KMS-11 (cell line): ENCODE data around the gene RPS6KA2.

Experiments used
- H2AFZ ChIP-seq: fragments of 200-600 bp; sonication (generic); 2 replicates; pipeline ENCODE4 v1.6.1; 2016; ENCODE audit warnings: antibody characterized with exemption, mixed run types, low read depth
- H3K27ac ChIP-seq: fragments of 200-600 bp; sonication (generic); 2 replicates; pipeline ENCODE4 v1.6.1; 2016; ENCODE audit warnings: mild to moderate bottlenecking, mixed run types
- H3K27me3 ChIP-seq: fragments of 200-600 bp; sonication (generic); 2 replicates; pipeline ENCODE4 v1.6.1; 2017; ENCODE audit warnings: mild to moderate bottlenecking, low read depth, mixed run types, moderate library complexity; ENCODE audit not compliant: insufficient read depth
- H3K36me3 ChIP-seq: fragments of 200-600 bp; sonication (generic); 2 replicates; pipeline ENCODE4 v1.6.1; 2017; ENCODE audit warnings: mild to moderate bottlenecking, mixed run types; ENCODE audit not compliant: insufficient read depth
- H3K4me1 ChIP-seq: fragments of 200-600 bp; sonication (generic); 2 replicates; pipeline ENCODE4 v1.6.1; 2016; ENCODE audit warnings: mild to moderate bottlenecking, low read depth, mixed run types; ENCODE audit not compliant: poor library complexity, severe bottlenecking
- H3K4me2 ChIP-seq: fragments of 200-600 bp; sonication (generic); 2 replicates; pipeline ENCODE4 v1.7.0; 2016; ENCODE audit warnings: mild to moderate bottlenecking, mixed run types
- H3K4me3 ChIP-seq: fragments of 200-600 bp; sonication (generic); IDR thresholded peaks from 2 replicates; pipeline ENCODE4 v1.6.1; 2017; ENCODE audit warnings: low read depth, low read length, mixed read lengths; ENCODE audit not compliant: insufficient read depth
- H3K79me2 ChIP-seq: fragments of 200-600 bp; sonication (generic); 2 replicates; pipeline ENCODE4 v1.6.1; 2016; ENCODE audit warnings: low read depth, mixed run types; ENCODE audit not compliant: insufficient read depth
- H3K9ac ChIP-seq: fragments of 200-600 bp; sonication (generic); 2 replicates; pipeline ENCODE4 v1.6.1; 2016; ENCODE audit warnings: mild to moderate bottlenecking, mixed run types
- H4K20me1 ChIP-seq: fragments of 200-600 bp; sonication (generic); 2 replicates; pipeline ENCODE4 v1.6.1; 2016; ENCODE audit warnings: mild to moderate bottlenecking, mixed run types; ENCODE audit not compliant: insufficient read depth
- TF ChIP-seq, protein P1 (sequence below): fragments of 200-600 bp; sonication (generic); conservative IDR thresholded peaks from 2 replicates; pipeline ENCODE4 v1.6.1; 2017; ENCODE audit warnings: low read depth, mild to moderate bottlenecking, antibody characterized with exemption, low read length, moderate library complexity, mixed read lengths

Gene RPS6KA2

DNA sequence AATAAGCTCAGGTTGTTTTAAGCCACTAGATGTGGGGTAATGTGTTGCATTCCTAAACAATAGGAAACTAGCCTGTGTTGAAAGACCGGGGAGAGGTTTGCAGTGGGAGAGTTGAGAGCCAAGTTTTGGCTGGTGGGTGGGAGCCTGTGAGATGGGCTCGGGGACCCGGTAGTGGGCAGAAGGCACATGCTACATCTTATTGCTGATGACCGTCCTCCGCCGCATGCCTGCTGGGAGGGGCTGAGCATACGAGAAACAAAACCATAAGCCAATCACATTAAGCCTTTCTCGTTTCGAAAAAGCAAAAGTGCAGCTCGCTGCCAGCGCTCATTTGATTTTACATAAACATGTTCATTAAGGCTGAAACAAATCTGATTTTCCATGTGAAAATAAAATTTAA, 186.9 kb downstream of the RPS6KA2 start:
- Histone ChIP-seq H3K4me1 (no peaks in the 10 kb centered on the region), H3K4me2 (no peak overlapping the region), H3K79me2 (no peaks in the 10 kb centered on the region), H2AFZ (no peak overlapping the region), H4K20me1 (no peaks in the 10 kb centered on the region), H3K36me3 (no peaks in the 10 kb centered on the region), H3K4me3 (no peak overlapping the region), H3K27me3 (no peaks in the 10 kb centered on the region), H3K9ac (no peak overlapping the region), H3K27ac (no peak overlapping the region)
- TF ChIP-seq, protein P1, sequence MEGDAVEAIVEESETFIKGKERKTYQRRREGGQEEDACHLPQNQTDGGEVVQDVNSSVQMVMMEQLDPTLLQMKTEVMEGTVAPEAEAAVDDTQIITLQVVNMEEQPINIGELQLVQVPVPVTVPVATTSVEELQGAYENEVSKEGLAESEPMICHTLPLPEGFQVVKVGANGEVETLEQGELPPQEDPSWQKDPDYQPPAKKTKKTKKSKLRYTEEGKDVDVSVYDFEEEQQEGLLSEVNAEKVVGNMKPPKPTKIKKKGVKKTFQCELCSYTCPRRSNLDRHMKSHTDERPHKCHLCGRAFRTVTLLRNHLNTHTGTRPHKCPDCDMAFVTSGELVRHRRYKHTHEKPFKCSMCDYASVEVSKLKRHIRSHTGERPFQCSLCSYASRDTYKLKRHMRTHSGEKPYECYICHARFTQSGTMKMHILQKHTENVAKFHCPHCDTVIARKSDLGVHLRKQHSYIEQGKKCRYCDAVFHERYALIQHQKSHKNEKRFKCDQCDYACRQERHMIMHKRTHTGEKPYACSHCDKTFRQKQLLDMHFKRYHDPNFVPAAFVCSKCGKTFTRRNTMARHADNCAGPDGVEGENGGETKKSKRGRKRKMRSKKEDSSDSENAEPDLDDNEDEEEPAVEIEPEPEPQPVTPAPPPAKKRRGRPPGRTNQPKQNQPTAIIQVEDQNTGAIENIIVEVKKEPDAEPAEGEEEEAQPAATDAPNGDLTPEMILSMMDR: no peak

DNA sequence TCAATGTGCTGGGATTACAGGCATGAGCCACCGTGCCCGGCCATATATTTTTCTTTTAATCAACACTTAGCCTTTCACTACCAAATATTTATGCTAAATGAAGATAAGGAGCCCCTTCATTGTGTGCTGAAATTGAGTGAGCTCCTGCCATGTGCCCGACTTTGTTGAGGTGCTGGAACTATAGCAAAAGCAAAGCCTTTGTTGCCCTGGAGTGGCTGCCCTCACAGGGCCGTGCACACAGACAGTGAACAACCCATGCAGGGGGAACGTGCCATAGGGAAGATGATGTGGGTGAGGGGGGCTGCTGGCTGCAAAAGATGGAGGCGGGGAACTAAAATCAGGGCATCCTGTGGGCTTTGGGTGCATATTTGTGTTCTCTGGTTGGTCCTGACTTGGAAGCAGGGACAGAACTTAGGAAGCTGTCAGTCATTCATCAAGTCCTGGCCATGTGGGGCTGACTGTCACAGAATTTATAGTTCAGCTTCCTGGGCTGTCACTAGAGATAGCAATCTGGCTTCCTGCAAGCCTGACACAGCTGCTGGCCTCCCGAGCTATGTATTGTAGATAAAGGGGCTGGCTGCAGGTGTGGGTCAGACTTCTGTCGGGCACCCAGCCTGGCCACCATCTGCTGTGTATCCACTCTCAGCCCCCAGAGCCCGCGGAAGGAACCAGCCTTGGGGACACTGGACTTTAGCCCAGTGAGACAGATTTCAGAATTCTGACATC, 187.5 kb downstream of the RPS6KA2 start:
- TF ChIP-seq, protein P1: no peak
- H3K27ac ChIP-seq: no peak overlapping the region
- no peaks in the 10 kb centered on the region for H3K79me2 ChIP-seq
- H2AFZ ChIP-seq: no peak overlapping the region
- no peaks in the 10 kb centered on the region for H3K4me1 ChIP-seq
- no peak overlapping the region for H3K9ac ChIP-seq
- no peaks in the 10 kb centered on the region for H3K27me3 ChIP-seq
- no peaks in the 10 kb centered on the region for H4K20me1 ChIP-seq
- H3K4me3 ChIP-seq: no peak overlapping the region
- no peak overlapping the region for H3K4me2 ChIP-seq
- no peaks in the 10 kb centered on the region for H3K36me3 ChIP-seq

DNA sequence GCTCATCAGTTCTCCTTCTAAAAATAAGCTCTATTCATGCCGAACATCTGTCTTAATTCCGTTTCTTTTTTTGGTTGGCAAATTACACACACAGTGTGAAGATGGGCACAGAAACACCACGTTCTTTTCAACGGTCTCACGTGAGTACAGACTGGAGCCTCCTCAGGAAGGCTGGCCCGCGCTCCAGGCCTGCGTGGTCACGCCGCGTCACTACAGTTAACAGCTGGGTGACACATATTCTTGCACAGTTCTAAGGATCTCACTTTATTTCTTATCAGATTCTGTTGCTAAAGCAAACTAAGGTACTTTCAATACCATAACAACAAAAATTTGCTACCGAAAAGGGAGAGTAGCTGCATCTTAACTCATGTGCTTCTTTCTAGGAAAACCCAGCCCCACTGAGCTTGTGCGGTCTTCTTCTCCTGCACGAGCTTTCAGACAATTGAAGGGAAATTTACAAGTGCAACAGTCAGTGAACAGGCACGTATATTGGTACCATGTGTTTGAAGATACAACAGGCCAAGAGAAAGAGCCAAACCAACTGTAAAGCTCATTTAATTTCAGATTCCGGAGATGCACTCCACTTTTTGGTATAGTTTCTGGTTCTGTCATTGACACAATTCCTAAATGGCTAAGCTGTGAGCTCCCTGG, 188.7 kb downstream of the RPS6KA2 start:
- Histone ChIP-seq H3K36me3 (no peaks in the 10 kb centered on the region), H2AFZ (no peak overlapping the region), H3K4me1 (no peaks in the 10 kb centered on the region), H3K27me3 (no peaks in the 10 kb centered on the region), H3K4me2 (no peak overlapping the region), H3K27ac (no peak overlapping the region), H4K20me1 (no peaks in the 10 kb centered on the region), H3K9ac (no peak overlapping the region), H3K4me3 (no peak overlapping the region), H3K79me2 (no peaks in the 10 kb centered on the region)
- TF ChIP-seq, protein P1: no peak

DNA sequence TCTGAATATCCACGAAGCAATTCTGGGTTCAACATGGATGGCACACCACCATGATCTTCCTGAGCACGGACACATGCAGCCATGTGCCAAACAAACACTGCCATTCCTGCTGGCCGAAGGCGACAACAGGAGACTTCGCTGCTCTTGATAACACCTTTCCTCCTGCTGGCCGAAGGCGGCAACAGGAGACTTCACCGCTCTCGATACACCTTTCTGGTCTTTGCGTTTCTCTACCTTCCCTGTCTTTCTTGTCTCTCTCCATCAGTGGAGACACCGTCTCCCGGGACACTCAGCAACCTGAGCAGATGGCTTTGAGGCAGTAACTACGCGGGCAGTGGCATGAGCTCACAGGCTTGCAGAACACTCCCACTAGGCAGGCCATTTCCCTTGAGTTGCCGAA, 189.4 kb downstream of the RPS6KA2 start:
- Histone ChIP-seq H3K79me2 (no peaks in the 10 kb centered on the region), H2AFZ (no peak overlapping the region), H3K4me3 (no peak overlapping the region), H3K36me3 (no peaks in the 10 kb centered on the region), H3K27me3 (no peaks in the 10 kb centered on the region), H4K20me1 (no peaks in the 10 kb centered on the region), H3K4me1 (no peaks in the 10 kb centered on the region), H3K4me2 (no peak overlapping the region), H3K27ac (no peak overlapping the region), H3K9ac (no peak overlapping the region)
- TF ChIP-seq, protein P1: no peak
